Activated B cell treated with CpG ODN at 0.5 μM for 24 hours (primary cell): Measurements from ENCODE around the gene SERPINA9. TPM values are rescaled to one million over a fixed set of nuclear protein-coding genes. Genes with fewer than 3 reads are reported as not detected.

Source experiments
- ATAC-seq: fragments of 200-7000 bp; cut with Tn5 transposase; one replicate; pipeline ENCODE4 v1.10.0; 2021; ENCODE audit warnings: low read depth, mild to moderate bottlenecking, moderate library complexity
- CTCF ChIA-PET: fragments of 350-600 bp; sonication (Branson Sonifier 250); formaldehyde crosslinking; loops from one replicate; lab custom pipeline; 2021; ENCODE audit warnings: antibody characterized with exemption; lab: Charles Lee
- POLR2A ChIA-PET: fragments of 350-600 bp; sonication (Branson Sonifier 250); formaldehyde crosslinking; loops from one replicate; lab custom pipeline; 2021; ENCODE audit warnings: antibody characterized with exemption; lab: Charles Lee
- DNase-seq: peaks from one replicate; pipeline ENCODE4 v3.0.0; 2022
- H3K27ac Mint-ChIP-seq: one replicate; pipeline ENCODE4 v1.8.0; 2020; ENCODE audit warnings: mixed read lengths
- H3K27me3 Mint-ChIP-seq: one replicate; pipeline ENCODE4 v1.8.0; 2021; ENCODE audit warnings: mixed read lengths
- H3K36me3 Mint-ChIP-seq: one replicate; pipeline ENCODE4 v1.8.0; 2021; ENCODE audit warnings: low read depth, mixed read lengths
- H3K4me1 Mint-ChIP-seq: one replicate; pipeline ENCODE4 v1.8.0; 2021; ENCODE audit warnings: mixed read lengths
- H3K4me3 Mint-ChIP-seq: one replicate; pipeline ENCODE4 v1.8.0; 2020; ENCODE audit warnings: mild to moderate bottlenecking, mixed read lengths
- H3K9me3 Mint-ChIP-seq: one replicate; pipeline ENCODE4 v1.8.0; 2020; ENCODE audit warnings: mixed read lengths
- intact Hi-C: fragments of 100-400 bp; cut with micrococcal nuclease; formaldehyde crosslinking; loops from one replicate; pipeline ENCODE4 v1.15.1; 2024
- total RNA-seq: library from RNA; stranded (reverse); gene quantifications from 2 replicates; pipeline ENCODE4 v1.2.3, GENCODE V29; 2022
- TF ChIP-seq, protein P1 (sequence below): fragments of 200-600 bp; IDR thresholded peaks from one replicate; pipeline ENCODE4 v1.8.0; 2022; ENCODE audit warnings: antibody characterized with exemption, mild to moderate bottlenecking

The SERPINA9 gene
- total RNA-seq, 1 donor from 2014 or later = 0.40 TPM

DNA sequence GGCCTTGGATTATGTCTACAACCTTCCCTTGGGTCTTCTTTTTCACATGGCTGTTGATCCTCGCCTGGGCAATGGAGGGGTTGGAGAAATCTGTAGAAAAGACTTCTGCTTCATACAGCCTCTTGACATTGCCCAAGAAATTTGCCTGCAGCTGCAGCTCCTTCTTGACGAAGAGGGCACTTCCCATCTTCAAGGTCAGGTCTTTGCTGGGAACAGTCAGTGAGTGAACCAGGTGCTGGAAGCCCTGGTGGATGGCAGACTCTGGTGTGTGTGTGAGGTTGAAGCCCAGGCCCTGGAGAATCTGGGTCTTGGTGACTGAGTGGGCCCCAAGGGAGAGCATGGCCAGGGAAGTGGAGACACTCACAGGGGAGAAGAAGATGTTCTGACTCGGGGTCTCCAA lies 6.7 kb downstream of the SERPINA9 start:
- TF ChIP-seq, protein P1, sequence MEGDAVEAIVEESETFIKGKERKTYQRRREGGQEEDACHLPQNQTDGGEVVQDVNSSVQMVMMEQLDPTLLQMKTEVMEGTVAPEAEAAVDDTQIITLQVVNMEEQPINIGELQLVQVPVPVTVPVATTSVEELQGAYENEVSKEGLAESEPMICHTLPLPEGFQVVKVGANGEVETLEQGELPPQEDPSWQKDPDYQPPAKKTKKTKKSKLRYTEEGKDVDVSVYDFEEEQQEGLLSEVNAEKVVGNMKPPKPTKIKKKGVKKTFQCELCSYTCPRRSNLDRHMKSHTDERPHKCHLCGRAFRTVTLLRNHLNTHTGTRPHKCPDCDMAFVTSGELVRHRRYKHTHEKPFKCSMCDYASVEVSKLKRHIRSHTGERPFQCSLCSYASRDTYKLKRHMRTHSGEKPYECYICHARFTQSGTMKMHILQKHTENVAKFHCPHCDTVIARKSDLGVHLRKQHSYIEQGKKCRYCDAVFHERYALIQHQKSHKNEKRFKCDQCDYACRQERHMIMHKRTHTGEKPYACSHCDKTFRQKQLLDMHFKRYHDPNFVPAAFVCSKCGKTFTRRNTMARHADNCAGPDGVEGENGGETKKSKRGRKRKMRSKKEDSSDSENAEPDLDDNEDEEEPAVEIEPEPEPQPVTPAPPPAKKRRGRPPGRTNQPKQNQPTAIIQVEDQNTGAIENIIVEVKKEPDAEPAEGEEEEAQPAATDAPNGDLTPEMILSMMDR = no peak
- ChIA-PET POLR2A (no interaction called here), CTCF (interaction anchor here (1.8 kb wide), 1 partner anchor 17 kb away, joined by 10 read pairs; no protein-coding TSS in a partner anchor)
- no peak overlapping the region for H3K27ac Mint-ChIP-seq
- H3K4me3 Mint-ChIP-seq = no peak overlapping the region
- peaks cover 6% of the 10 kb centered on the region for H3K36me3 Mint-ChIP-seq
- ATAC-seq = no peak
- peaks cover 22% of the 10 kb centered on the region for H3K4me1 Mint-ChIP-seq
- no peak for DNase-seq
- H3K27me3 Mint-ChIP-seq = peaks cover 3% of the 10 kb centered on the region
- intact Hi-C loops = no loop called here
- H3K9me3 Mint-ChIP-seq = peaks cover 9% of the 10 kb centered on the region

DNA sequence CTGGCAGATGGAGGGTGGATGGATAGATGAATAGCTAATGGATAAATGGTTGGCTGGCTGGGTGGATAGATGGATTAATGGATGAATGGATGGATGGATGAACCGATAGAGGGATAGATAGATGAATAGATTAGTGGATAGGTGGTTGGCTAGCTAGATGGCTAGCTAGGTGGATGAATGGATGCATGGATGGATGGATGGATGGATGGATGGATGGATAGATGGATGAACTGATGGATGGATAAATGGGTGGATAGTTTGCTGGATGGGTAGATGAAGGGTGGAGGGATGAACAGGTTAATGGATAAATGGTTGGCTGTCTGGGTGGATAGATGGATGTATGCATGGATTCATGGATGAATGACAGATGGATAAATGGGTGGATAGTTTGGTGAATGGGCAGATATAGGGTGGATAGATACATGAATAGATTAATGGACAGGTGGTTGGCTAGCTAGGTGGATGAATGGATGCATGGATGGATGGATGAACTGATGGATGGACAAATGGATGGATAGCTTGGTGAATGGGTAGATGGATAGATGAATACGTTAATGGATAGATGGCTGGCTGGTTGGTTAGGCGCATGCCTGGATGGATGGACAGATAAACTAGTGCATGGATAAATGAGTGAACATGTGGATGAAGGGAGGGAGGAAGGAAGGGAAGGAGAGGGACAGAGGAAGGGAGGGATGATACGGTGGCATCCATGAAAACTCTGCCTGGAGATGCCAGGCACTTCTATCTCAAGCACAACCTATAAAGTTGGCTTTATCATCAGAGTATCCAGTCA lies 8.1 kb downstream of the SERPINA9 start:
- ChIA-PET CTCF (interaction anchor here (0.7 to 1.8 kb wide), 2 partner anchors 18 to 19 kb away, joined by 3 to 10 read pairs; no protein-coding TSS in a partner anchor), POLR2A (no interaction called here)
- DNase-seq = no peak
- no peak overlapping the region for H3K4me3 Mint-ChIP-seq
- intact Hi-C loops = no loop called here
- H3K4me1 Mint-ChIP-seq = peaks cover 14% of the 10 kb centered on the region
- H3K27ac Mint-ChIP-seq = no peak overlapping the region
- peaks cover 9% of the 10 kb centered on the region for H3K9me3 Mint-ChIP-seq
- peaks cover 3% of the 10 kb centered on the region for H3K27me3 Mint-ChIP-seq
- TF ChIP-seq, protein P1 = no peak
- ATAC-seq = no peak
- peaks cover 6% of the 10 kb centered on the region for H3K36me3 Mint-ChIP-seq

DNA sequence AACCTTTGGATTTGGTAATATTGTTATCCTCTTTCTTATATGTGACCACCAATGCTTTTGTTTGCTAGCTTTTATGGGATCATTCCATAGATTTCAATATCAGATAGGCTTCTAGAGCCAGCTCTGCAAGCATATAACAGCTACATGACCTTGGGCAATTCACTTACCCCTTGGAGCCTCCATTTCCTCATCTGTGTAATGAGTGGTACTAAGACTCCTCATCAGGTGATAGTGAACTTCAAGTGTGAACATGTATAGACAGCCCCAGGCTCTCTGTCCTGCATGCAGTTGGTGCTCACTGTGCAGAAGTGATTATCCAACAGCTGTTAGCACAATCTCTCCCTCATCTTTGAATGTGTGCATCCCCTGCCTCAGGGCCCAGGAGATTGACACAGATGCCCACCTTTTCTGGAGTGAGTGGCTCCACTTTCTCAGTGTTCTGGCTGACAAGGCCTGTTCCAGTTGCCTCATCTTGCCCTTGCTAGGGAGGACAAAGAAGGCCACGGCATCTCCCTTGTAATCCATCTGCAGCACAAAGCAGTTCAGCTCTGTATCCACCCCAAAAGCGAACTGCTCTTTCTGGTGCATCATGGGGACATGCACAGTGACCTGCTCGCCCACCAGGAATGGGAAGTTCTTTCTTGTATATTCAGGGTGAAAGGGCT lies 9.2 kb downstream of the SERPINA9 start:
- TF ChIP-seq, protein P1 = no peak
- H3K4me3 Mint-ChIP-seq = no peak overlapping the region
- peaks cover 5% of the 10 kb centered on the region for H3K4me1 Mint-ChIP-seq
- H3K36me3 Mint-ChIP-seq = peaks cover 6% of the 10 kb centered on the region
- peaks cover 9% of the 10 kb centered on the region for H3K9me3 Mint-ChIP-seq
- no peaks in the 10 kb centered on the region for H3K27me3 Mint-ChIP-seq
- DNase-seq (no peak), ATAC-seq (no peak)
- ChIA-PET CTCF (no interaction called here), POLR2A (no interaction called here)
- intact Hi-C loops = no loop called here
- H3K27ac Mint-ChIP-seq = no peak overlapping the region

DNA sequence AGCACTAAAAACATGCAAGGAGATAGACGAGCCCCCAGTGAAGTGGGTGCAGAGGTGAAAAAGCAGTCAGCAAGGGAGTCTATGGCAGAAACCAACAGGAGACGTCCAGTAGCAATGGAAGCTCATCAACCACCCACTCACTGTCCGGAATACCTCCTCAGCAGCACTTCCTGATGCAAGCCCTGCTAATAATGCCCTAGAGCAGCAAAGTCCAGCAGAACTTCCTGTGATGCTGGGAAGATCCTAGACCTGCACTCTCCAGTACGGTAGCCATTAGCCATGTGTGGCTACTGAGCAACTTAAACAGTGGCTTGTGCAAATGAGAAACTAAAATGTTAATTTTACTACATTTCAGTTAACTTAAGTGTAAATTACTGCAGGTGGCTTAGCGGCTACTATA lies 11.0 kb downstream of the SERPINA9 start:
- ATAC-seq (no peak), DNase-seq (no peak)
- Mint-ChIP-seq H3K9me3 (peaks cover 9% of the 10 kb centered on the region), H3K4me1 (peaks cover 7% of the 10 kb centered on the region), H3K36me3 (peaks cover 6% of the 10 kb centered on the region), H3K27me3 (no peaks in the 10 kb centered on the region), H3K4me3 (no peak overlapping the region), H3K27ac (no peak overlapping the region)
- ChIA-PET POLR2A (no interaction called here), CTCF (no interaction called here)
- TF ChIP-seq, protein P1 = no peak
- intact Hi-C loops = no loop called here

DNA sequence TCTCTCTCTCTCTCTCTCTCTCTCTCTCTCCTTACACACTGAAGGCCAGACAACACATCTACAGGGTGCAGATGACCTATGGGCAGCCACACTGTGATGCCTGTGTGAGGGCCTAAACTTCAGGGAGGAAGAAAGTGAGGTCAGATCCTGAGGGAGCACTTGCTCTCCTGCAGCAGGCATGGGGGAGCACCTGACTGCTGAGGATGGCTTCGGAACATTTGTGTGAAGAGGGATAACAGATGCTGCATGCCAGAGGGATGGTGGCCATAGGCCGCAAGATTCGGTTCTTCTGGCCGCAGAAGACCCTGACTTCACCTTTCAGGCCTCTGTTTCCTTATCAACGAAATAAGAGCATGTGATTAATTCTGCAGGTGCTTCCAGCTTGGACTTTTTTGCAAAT lies 11.7 kb downstream of the SERPINA9 start:
- no peak for ATAC-seq
- Mint-ChIP-seq H3K27ac (no peak overlapping the region), H3K9me3 (peaks cover 9% of the 10 kb centered on the region), H3K27me3 (no peaks in the 10 kb centered on the region), H3K4me3 (no peak overlapping the region), H3K4me1 (peaks cover 7% of the 10 kb centered on the region), H3K36me3 (peaks cover 6% of the 10 kb centered on the region)
- intact Hi-C loops = no loop called here
- no peak for DNase-seq
- CTCF ChIA-PET = no interaction called here
- TF ChIP-seq, protein P1 = no peak
- POLR2A ChIA-PET = no interaction called here
